ENCODE results near the gene NR5A2.

The NR5A2 gene

GRCh38 chr1:200205216-200205995, 177.9 kb downstream of the NR5A2 start:
- no peak for DNase-seq (ENCODE audit: low read depth, low spot score)

GRCh38 chr1:200206340-200206739, 178.8 kb downstream of the NR5A2 start:
- DNase-seq (ENCODE audit: low read depth, low spot score) = no peak

- DNase-seq (ENCODE audit: low read depth, low spot score) = no peak
These were observed 179.3 kb downstream of the NR5A2 start for GRCh38 chr1:200206761-200207160.

- DNase-seq (ENCODE audit: low read depth, low spot score) = no peak
These were observed 180.2 kb downstream of the NR5A2 start for GRCh38 chr1:200207711-200208126.

- DNase-seq (ENCODE audit: low read depth, low spot score) = no peak
These were observed 183.6 kb downstream of the NR5A2 start for GRCh38 chr1:200211157-200211556.

GRCh38 chr1:200213392-200213791, 185.9 kb downstream of the NR5A2 start:
- DNase-seq (ENCODE audit: low read depth, low spot score) = no peak

GRCh38 chr1:200213921-200214320, 186.4 kb downstream of the NR5A2 start:
- DNase-seq (ENCODE audit: low read depth, low spot score) = no peak

GRCh38 chr1:200215350-200215749, 187.8 kb downstream of the NR5A2 start:
- DNase-seq (ENCODE audit: low read depth, low spot score) = no peak

GRCh38 chr1:200217703-200218102, 190.2 kb downstream of the NR5A2 start:
- no peak for DNase-seq (ENCODE audit: low read depth, low spot score)

GRCh38 chr1:200221614-200222282, 194.2 kb downstream of the NR5A2 start:
- no peak for DNase-seq (ENCODE audit: low read depth, low spot score)

- DNase-seq (ENCODE audit: low read depth, low spot score) = no peak
These were observed 195.7 kb downstream of the NR5A2 start for GRCh38 chr1:200223207-200223606.

- no peak for DNase-seq (ENCODE audit: low read depth, low spot score)
These were observed 196.1 kb downstream of the NR5A2 start for GRCh38 chr1:200223613-200224012.

GRCh38 chr1:200224315-200224714, 196.8 kb downstream of the NR5A2 start:
- DNase-seq (ENCODE audit: low read depth, low spot score) = no peak

GRCh38 chr1:200226268-200226968, 198.9 kb downstream of the NR5A2 start:
- DNase-seq (ENCODE audit: low read depth, low spot score) = peak; percentile 37

GRCh38 chr1:200226969-200227303, 199.4 kb downstream of the NR5A2 start:
- no peak for DNase-seq (ENCODE audit: low read depth, low spot score)
